Measurements from ENCODE around the gene PARP6.

PARP6 gene

DNA sequence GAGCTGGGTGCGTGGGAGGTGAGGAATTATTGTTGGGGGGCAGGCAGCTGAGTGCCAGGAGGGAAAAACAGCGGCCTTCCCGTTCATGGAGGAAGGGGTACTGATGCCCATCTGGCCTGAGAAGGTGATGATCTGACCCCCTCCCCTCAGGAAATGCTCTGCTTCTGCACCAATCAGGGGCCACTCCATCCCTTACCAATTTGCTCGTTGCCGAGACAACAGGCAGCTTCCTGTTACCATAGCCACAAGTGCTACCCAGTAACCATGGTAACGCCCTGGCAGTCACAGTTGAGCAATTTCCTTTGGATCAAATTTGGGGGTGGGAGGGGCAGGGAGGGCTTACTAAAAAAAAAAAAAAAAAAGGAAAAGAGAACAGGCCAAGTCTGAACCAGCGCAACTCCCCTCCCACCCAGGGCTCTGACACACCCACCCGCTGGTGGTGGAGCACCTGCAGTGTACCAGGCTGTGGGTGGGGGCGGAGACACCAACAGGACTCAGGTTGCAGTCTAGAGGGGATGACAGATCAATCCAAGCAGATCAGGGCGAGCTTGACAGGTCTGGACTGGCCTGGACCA lies 33.9 kb upstream of the PARP6 start:
- Histone ChIP-seq H3K36me3 (ENCODE audit: insufficient read depth, low read length) (no peaks in the 10 kb centered on the region), H3K27me3 (ENCODE audit: insufficient read depth, low read length) (no peaks in the 10 kb centered on the region), H3K4me1 (ENCODE audit: control insufficient read depth, insufficient read depth, low read length, unreplicated experiment) (peaks cover 13% of the 10 kb centered on the region), H3K79me2 (ENCODE audit: control insufficient read depth, insufficient read depth, low read length, unreplicated experiment) (no peaks in the 10 kb centered on the region), H2AFZ (ENCODE audit: low read length, unreplicated experiment) (no peak overlapping the region), H3K27ac (ENCODE audit: low read depth, low read length) (no peak overlapping the region), H3K4me3 (ENCODE audit: low read depth, low read length) (no peak overlapping the region)

DNA sequence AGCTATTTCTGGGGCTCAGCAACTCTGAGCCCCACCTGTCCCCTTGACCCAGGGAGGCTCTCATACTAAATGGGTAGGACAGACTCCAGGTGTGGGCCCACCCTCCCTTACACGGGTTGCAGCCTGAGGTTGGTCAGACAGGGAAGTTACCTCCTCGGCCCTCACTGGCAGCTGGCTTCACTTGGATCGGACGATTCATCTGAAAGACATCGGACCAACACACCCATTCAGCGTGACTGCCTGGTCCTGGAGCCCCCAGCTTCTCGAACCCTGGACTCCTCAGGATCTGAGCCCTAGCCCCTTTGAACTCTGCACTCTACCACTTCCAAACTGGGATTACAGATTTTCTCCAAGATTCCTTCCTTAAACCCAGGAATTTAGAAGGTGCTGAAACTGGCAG lies 32.2 kb upstream of the PARP6 start:
- no peaks in the 10 kb centered on the region for H3K36me3 ChIP-seq (ENCODE audit: insufficient read depth, low read length)
- H2AFZ ChIP-seq (ENCODE audit: low read length, unreplicated experiment) = peak overlapping the region; percentile 55
- H3K4me3 ChIP-seq (ENCODE audit: low read depth, low read length) = no peak overlapping the region
- H3K4me1 ChIP-seq (ENCODE audit: control insufficient read depth, insufficient read depth, low read length, unreplicated experiment) = peaks cover 13% of the 10 kb centered on the region
- no peak overlapping the region for H3K27ac ChIP-seq (ENCODE audit: low read depth, low read length)
- H3K27me3 ChIP-seq (ENCODE audit: insufficient read depth, low read length) = no peaks in the 10 kb centered on the region
- no peaks in the 10 kb centered on the region for H3K79me2 ChIP-seq (ENCODE audit: control insufficient read depth, insufficient read depth, low read length, unreplicated experiment)

DNA sequence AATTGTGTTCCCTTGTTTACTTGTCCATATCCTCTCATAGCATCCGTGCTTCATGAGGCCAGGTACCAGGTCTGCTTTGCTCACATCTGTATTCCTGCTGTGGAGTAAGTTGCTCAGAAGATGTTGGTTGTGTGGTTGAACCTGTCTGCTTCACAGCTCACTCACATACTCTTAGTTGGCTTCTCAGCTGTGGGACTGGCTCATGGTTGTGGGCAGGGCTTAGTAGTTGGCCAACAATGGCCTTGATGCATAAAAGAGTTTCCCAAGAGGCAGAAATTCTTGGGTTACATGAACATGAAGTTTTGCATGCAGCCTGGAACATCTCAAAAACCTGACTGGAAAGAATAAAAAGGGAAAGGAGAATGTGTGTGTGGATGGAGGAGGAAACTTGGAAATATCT lies 30.6 kb upstream of the PARP6 start:
- Histone ChIP-seq H2AFZ (ENCODE audit: low read length, unreplicated experiment) (no peak overlapping the region), H3K79me2 (ENCODE audit: control insufficient read depth, insufficient read depth, low read length, unreplicated experiment) (no peaks in the 10 kb centered on the region), H3K27ac (ENCODE audit: low read depth, low read length) (no peak overlapping the region), H3K36me3 (ENCODE audit: insufficient read depth, low read length) (no peaks in the 10 kb centered on the region), H3K27me3 (ENCODE audit: insufficient read depth, low read length) (no peaks in the 10 kb centered on the region), H3K4me1 (ENCODE audit: control insufficient read depth, insufficient read depth, low read length, unreplicated experiment) (peaks cover 13% of the 10 kb centered on the region), H3K4me3 (ENCODE audit: low read depth, low read length) (no peak overlapping the region)

DNA sequence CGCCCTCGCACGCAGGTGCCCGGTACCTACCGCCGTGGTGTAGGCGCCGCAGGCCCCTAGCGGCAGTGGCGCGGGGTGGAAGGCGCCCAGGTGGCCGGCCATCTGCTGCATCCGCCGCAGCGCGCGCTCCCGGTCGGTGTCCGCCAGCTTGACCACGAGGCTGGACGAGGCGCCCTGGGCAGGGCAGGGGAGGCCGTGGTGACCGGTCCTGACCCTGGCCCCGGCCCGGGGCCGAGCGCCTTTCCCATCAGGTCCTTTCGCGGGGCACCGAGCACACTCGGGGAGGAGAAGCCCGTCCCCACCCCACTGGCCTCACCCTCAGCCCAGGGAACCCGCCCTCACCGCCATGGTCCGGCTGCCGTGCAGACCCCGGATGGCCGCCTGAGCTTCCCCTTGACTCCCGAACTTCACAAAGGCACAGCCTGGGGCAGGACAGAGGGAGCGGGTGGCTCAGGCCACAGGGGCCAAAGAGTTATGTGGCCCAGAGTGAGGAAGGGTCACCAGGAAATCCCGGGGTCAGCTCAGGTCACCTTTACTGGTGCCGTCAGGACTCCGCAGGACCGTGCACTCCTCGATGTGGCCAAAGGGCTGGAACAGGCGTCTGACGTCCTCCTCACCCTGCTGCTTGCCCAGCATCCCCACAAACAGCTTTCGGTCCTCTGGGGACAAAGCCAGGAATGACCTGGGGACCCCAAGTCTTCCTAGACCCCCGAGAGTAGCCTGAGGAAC lies 17.4 kb upstream of the PARP6 start:
- Histone ChIP-seq H2AFZ (ENCODE audit: low read length, unreplicated experiment) (no peak overlapping the region), H3K4me3 (ENCODE audit: low read depth, low read length) (no peak overlapping the region), H3K36me3 (ENCODE audit: insufficient read depth, low read length) (no peaks in the 10 kb centered on the region), H3K4me1 (ENCODE audit: control insufficient read depth, insufficient read depth, low read length, unreplicated experiment) (no peaks in the 10 kb centered on the region), H3K27me3 (ENCODE audit: insufficient read depth, low read length) (peaks cover 4% of the 10 kb centered on the region), H3K79me2 (ENCODE audit: control insufficient read depth, insufficient read depth, low read length, unreplicated experiment) (no peaks in the 10 kb centered on the region), H3K27ac (ENCODE audit: low read depth, low read length) (no peak overlapping the region)

DNA sequence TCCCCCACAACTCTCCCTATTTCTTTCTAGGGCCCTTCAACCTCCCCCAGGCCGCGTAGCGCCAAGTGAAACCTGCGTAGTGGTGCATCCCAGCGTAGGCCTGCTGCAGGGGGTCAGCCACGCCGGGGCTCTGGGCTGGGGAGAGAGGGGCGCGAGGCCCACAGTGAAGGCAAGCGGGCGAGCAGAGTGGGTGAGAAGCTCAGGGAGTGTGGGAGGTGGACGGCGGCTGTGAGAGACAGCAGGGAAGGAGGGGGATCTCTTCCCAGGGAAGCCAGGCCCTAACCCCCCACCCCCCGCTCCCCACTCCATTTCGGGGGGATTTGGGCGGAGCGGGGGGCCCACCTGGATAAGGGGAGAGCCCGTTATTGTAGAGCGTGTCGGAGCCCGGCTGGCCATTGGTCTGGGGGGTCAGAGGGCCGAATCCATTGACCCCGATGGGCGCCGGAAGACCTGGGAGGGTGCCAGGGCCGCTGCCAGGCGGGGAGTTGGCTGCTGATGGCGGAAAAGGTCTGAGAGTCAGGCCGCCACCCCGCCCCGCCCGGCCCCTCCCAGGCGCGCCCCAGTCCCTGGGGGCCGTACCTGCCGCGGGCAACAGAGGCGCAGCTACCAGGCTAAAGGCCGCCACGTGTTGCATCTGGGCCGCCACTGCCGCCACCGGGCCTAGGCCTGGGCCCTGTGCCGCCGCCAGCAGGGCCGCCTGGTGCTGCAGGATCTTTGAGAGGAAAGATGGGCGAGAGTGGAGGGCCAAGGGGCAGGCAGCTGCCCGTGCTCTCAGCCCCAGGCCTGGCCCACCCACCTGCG lies 16.6 kb upstream of the PARP6 start:
- no peaks in the 10 kb centered on the region for H3K79me2 ChIP-seq (ENCODE audit: control insufficient read depth, insufficient read depth, low read length, unreplicated experiment)
- H2AFZ ChIP-seq (ENCODE audit: low read length, unreplicated experiment) = no peak overlapping the region
- H3K27me3 ChIP-seq (ENCODE audit: insufficient read depth, low read length) = peaks cover 4% of the 10 kb centered on the region
- no peak overlapping the region for H3K27ac ChIP-seq (ENCODE audit: low read depth, low read length)
- no peaks in the 10 kb centered on the region for H3K4me1 ChIP-seq (ENCODE audit: control insufficient read depth, insufficient read depth, low read length, unreplicated experiment)
- no peak overlapping the region for H3K4me3 ChIP-seq (ENCODE audit: low read depth, low read length)
- no peaks in the 10 kb centered on the region for H3K36me3 ChIP-seq (ENCODE audit: insufficient read depth, low read length)

DNA sequence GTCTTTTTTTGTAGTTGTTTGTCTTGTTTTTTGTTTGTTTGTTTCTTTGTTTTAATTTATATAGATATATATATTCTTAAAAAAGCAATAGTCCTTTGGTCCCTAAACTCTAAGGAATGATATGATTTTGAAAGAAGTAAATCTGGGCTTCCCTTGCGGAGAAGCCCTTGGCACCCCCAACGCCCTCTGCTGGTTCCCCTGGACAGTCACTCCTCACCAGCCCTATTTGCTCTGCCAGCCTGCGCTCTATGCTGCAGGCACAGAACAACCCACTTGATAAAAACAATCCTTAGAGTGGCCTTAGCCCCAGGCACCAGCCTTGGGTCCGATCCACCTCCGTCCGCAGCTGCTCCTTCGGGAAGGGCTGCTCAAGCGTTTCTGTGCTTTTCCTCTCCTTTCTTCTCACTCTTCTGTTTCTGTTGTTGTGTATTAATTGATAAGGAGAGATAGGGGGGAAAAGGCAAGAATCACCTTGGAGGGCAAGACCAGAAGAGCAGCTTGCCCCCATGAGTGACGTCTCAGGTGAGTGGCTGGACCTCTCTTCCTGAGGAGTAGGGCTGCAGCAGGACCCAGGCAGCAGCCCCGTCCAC lies 13.7 kb upstream of the PARP6 start:
- H3K79me2 ChIP-seq (ENCODE audit: control insufficient read depth, insufficient read depth, low read length, unreplicated experiment) = no peaks in the 10 kb centered on the region
- no peaks in the 10 kb centered on the region for H3K36me3 ChIP-seq (ENCODE audit: insufficient read depth, low read length)
- no peak overlapping the region for H2AFZ ChIP-seq (ENCODE audit: low read length, unreplicated experiment)
- H3K4me3 ChIP-seq (ENCODE audit: low read depth, low read length) = no peak overlapping the region
- H3K27ac ChIP-seq (ENCODE audit: low read depth, low read length) = no peak overlapping the region
- H3K4me1 ChIP-seq (ENCODE audit: control insufficient read depth, insufficient read depth, low read length, unreplicated experiment) = no peaks in the 10 kb centered on the region
- H3K27me3 ChIP-seq (ENCODE audit: insufficient read depth, low read length) = no peaks in the 10 kb centered on the region; the same call in 1 of the 2 replicates

DNA sequence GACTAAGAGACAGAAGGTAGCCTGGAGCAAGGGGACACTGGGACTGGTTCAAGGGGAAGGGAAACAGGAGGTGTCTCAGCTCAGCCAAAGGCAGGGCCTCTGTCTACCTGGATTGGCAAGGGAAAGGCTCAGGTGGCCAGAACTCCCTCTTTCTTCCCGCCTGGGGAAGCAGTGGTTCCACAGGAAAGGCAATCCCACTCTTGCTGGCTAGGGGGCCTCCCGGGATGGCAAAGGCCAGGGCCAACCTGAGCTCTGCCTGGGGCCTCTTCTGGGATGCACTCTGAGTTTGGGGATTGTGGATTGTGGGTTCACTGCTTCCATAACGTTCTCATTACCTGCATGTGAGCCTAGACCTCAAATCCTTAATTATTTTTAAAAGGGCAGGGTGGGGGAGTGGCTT lies 13.0 kb upstream of the PARP6 start:
- H2AFZ ChIP-seq (ENCODE audit: low read length, unreplicated experiment) = no peak overlapping the region
- H3K27ac ChIP-seq (ENCODE audit: low read depth, low read length) = no peak overlapping the region
- H3K79me2 ChIP-seq (ENCODE audit: control insufficient read depth, insufficient read depth, low read length, unreplicated experiment) = no peaks in the 10 kb centered on the region
- no peaks in the 10 kb centered on the region for H3K4me1 ChIP-seq (ENCODE audit: control insufficient read depth, insufficient read depth, low read length, unreplicated experiment)
- no peaks in the 10 kb centered on the region for H3K36me3 ChIP-seq (ENCODE audit: insufficient read depth, low read length)
- H3K4me3 ChIP-seq (ENCODE audit: low read depth, low read length) = no peak overlapping the region
- H3K27me3 ChIP-seq (ENCODE audit: insufficient read depth, low read length) = no peaks in the 10 kb centered on the region

DNA sequence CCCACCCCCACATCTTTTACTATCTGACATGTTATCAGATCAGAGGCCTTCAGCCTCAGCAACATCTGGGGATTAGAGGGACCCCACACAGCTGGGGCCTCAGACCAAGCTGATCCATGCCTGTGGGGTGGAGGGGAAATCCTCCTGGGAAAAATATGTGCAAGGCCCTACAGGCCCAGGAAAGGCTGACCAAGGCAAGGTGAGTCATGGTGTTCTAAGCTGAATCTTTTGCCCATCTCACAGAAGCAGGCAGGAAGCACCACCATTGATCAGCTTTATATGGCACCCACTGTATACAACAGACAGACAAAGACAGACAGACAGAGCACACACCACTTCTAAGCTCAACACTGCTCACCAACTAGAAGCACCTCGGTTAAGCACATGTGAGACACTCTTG lies 12.4 kb upstream of the PARP6 start:
- Histone ChIP-seq H3K79me2 (ENCODE audit: control insufficient read depth, insufficient read depth, low read length, unreplicated experiment) (no peaks in the 10 kb centered on the region), H3K4me3 (ENCODE audit: low read depth, low read length) (no peak overlapping the region), H3K27ac (ENCODE audit: low read depth, low read length) (no peak overlapping the region), H3K4me1 (ENCODE audit: control insufficient read depth, insufficient read depth, low read length, unreplicated experiment) (no peaks in the 10 kb centered on the region), H2AFZ (ENCODE audit: low read length, unreplicated experiment) (no peak overlapping the region), H3K27me3 (ENCODE audit: insufficient read depth, low read length) (no peaks in the 10 kb centered on the region), H3K36me3 (ENCODE audit: insufficient read depth, low read length) (no peaks in the 10 kb centered on the region)

DNA sequence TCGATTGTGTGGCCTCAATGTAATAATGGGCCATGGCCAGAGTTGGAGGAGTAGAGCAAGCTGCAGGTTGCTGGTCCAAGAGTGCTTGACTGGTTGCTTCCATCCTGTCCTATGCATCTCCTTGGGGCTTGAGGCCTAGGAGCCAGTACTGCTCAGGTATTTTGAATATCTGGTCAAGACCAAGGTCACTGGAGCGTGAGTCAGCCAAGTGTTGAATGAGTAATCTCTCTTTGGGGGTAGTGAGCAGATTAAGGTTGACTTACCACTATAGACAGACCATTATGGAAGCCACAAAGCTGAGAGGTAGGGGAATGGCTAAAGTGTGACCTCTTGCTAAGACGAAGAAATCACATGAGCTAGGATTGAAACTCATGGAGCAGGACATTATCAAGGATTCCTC lies 9.4 kb upstream of the PARP6 start:
- Histone ChIP-seq H3K4me1 (ENCODE audit: control insufficient read depth, insufficient read depth, low read length, unreplicated experiment) (no peaks in the 10 kb centered on the region), H3K79me2 (ENCODE audit: control insufficient read depth, insufficient read depth, low read length, unreplicated experiment) (no peaks in the 10 kb centered on the region), H3K4me3 (ENCODE audit: low read depth, low read length) (no peak overlapping the region), H3K27ac (ENCODE audit: low read depth, low read length) (no peak overlapping the region), H3K36me3 (ENCODE audit: insufficient read depth, low read length) (no peaks in the 10 kb centered on the region), H3K27me3 (ENCODE audit: insufficient read depth, low read length) (no peaks in the 10 kb centered on the region), H2AFZ (ENCODE audit: low read length, unreplicated experiment) (no peak overlapping the region)

DNA sequence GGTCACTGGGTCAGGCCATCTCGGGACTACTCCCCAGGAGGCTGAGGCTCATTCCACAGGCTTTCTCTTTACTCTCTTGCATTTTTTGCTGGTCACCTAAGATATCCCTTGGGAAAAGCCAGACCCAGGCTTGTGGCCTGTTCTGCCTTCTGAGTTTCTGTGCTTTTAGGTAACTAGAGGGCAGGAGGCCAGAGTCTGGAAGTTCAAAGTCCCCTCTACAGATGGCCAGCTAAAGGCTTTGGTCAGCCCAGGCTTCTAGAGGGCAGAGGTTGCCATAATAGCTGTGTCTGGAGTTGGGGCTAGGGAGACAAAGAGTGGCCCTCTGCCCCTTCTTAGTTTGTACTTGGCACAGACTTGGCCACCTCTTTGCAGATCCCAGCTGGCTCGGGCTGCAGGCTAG lies 8.4 kb upstream of the PARP6 start:
- no peak overlapping the region for H3K27ac ChIP-seq (ENCODE audit: low read depth, low read length)
- H3K79me2 ChIP-seq (ENCODE audit: control insufficient read depth, insufficient read depth, low read length, unreplicated experiment) = no peaks in the 10 kb centered on the region
- H2AFZ ChIP-seq (ENCODE audit: low read length, unreplicated experiment) = no peak overlapping the region
- no peak overlapping the region for H3K4me3 ChIP-seq (ENCODE audit: low read depth, low read length)
- no peaks in the 10 kb centered on the region for H3K36me3 ChIP-seq (ENCODE audit: insufficient read depth, low read length)
- no peaks in the 10 kb centered on the region for H3K27me3 ChIP-seq (ENCODE audit: insufficient read depth, low read length)
- H3K4me1 ChIP-seq (ENCODE audit: control insufficient read depth, insufficient read depth, low read length, unreplicated experiment) = no peaks in the 10 kb centered on the region

All from ACC112 (cell line).